Activated CD8-positive, alpha-beta T cell treated with anti-CD3 and anti-CD28 coated beads for 36 hours (primary cell): ENCODE measurements around the gene TPM2. TPM values are rescaled to one million over a fixed set of nuclear protein-coding genes. Genes with fewer than 3 reads are reported as not detected.

Experiments used
- ATAC-seq: fragments of 200-7000 bp; cut with Tn5 transposase; one replicate; pipeline ENCODE4 v1.10.0; 2021; ENCODE audit warnings: mild to moderate bottlenecking, moderate library complexity
- CTCF ChIA-PET: fragments of 350-600 bp; sonication (Branson Sonifier 250); formaldehyde crosslinking; loops from one replicate; lab custom pipeline; 2021; ENCODE audit warnings: antibody characterized with exemption; lab: Charles Lee
- POLR2A ChIA-PET: fragments of 350-600 bp; sonication (Branson Sonifier 250); formaldehyde crosslinking; loops from one replicate; lab custom pipeline; 2021; ENCODE audit warnings: antibody characterized with exemption; lab: Charles Lee
- DNase-seq: peaks from one replicate; pipeline ENCODE4 v3.0.0-alpha.2; 2020
- H3K27ac Mint-ChIP-seq: one replicate; pipeline ENCODE4 v1.8.0; 2021; ENCODE audit warnings: mild to moderate bottlenecking, mixed read lengths
- H3K27me3 Mint-ChIP-seq: one replicate; pipeline ENCODE4 v1.8.0; 2021; ENCODE audit warnings: mixed read lengths
- H3K36me3 Mint-ChIP-seq: one replicate; pipeline ENCODE4 v1.8.0; 2021; ENCODE audit warnings: low read depth, mixed read lengths
- H3K4me1 Mint-ChIP-seq: one replicate; pipeline ENCODE4 v1.8.0; 2021; ENCODE audit warnings: low read depth, mixed read lengths
- H3K4me3 Mint-ChIP-seq: one replicate; pipeline ENCODE4 v1.8.0; 2021; ENCODE audit warnings: mild to moderate bottlenecking, moderate library complexity, mixed read lengths
- H3K9me3 Mint-ChIP-seq: one replicate; pipeline ENCODE4 v1.8.0; 2021; ENCODE audit warnings: mixed read lengths
- intact Hi-C: fragments of 100-400 bp; cut with micrococcal nuclease; formaldehyde crosslinking; loops from one replicate; pipeline ENCODE4 v1.10.0; 2022
- total RNA-seq, 2 experiments: library from RNA; stranded (reverse); gene quantifications; one replicate each; pipeline ENCODE4 v1.2.3, GENCODE V29; 2021
- TF ChIP-seq, protein P1 (sequence below): fragments of 200-600 bp; IDR thresholded peaks from one replicate; pipeline ENCODE4 v1.8.0; 2022; ENCODE audit warnings: antibody characterized with exemption, mild to moderate bottlenecking

The TPM2 gene
- total RNA-seq, 2 experiments from 2014 or later = 4.8 to 5.3 TPM

DNA sequence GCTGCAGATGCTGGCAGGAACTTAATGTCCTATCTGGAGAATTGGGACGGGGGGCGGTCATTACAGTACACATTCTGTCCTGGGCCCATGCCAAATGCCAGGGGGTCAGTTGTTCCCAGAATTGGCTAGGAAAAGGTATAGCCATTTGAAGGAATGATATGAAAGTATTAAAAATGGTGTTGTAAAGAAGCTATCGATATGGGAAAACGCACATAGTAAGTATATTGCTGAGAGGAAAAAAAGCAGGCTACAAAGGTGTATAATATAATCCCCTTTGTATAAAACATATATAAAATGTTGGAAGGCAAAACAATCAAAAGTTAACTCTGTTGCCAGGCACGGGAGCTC is 24.3 kb downstream of the TPM2 start:
- ChIA-PET CTCF (interaction anchor here (1.1 to 24.5 kb wide), 12 partner anchors 19 to 125 kb away, joined by 3 to 313 read pairs (median 8); partner anchors contain the start of genes CREB3, TLN1 and TPM2), POLR2A (interaction anchor here (0.6 to 3.3 kb wide), 6 partner anchors 10 to 47 kb away, joined by 3 to 12 read pairs (median 8); no protein-coding TSS in a partner anchor)
- H3K9me3 Mint-ChIP-seq = no peaks in the 10 kb centered on the region
- H3K4me1 Mint-ChIP-seq = peaks cover 35% of the 10 kb centered on the region
- peak overlapping the region; percentile 84 for H3K4me3 Mint-ChIP-seq
- peak overlapping the region; percentile 63 for H3K27ac Mint-ChIP-seq
- ATAC-seq = no peak
- TF ChIP-seq, protein P1, sequence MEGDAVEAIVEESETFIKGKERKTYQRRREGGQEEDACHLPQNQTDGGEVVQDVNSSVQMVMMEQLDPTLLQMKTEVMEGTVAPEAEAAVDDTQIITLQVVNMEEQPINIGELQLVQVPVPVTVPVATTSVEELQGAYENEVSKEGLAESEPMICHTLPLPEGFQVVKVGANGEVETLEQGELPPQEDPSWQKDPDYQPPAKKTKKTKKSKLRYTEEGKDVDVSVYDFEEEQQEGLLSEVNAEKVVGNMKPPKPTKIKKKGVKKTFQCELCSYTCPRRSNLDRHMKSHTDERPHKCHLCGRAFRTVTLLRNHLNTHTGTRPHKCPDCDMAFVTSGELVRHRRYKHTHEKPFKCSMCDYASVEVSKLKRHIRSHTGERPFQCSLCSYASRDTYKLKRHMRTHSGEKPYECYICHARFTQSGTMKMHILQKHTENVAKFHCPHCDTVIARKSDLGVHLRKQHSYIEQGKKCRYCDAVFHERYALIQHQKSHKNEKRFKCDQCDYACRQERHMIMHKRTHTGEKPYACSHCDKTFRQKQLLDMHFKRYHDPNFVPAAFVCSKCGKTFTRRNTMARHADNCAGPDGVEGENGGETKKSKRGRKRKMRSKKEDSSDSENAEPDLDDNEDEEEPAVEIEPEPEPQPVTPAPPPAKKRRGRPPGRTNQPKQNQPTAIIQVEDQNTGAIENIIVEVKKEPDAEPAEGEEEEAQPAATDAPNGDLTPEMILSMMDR = no peak
- no peak for DNase-seq
- no peaks in the 10 kb centered on the region for H3K27me3 Mint-ChIP-seq
- intact Hi-C loops = no loop called here
- peaks cover 27% of the 10 kb centered on the region for H3K36me3 Mint-ChIP-seq

DNA sequence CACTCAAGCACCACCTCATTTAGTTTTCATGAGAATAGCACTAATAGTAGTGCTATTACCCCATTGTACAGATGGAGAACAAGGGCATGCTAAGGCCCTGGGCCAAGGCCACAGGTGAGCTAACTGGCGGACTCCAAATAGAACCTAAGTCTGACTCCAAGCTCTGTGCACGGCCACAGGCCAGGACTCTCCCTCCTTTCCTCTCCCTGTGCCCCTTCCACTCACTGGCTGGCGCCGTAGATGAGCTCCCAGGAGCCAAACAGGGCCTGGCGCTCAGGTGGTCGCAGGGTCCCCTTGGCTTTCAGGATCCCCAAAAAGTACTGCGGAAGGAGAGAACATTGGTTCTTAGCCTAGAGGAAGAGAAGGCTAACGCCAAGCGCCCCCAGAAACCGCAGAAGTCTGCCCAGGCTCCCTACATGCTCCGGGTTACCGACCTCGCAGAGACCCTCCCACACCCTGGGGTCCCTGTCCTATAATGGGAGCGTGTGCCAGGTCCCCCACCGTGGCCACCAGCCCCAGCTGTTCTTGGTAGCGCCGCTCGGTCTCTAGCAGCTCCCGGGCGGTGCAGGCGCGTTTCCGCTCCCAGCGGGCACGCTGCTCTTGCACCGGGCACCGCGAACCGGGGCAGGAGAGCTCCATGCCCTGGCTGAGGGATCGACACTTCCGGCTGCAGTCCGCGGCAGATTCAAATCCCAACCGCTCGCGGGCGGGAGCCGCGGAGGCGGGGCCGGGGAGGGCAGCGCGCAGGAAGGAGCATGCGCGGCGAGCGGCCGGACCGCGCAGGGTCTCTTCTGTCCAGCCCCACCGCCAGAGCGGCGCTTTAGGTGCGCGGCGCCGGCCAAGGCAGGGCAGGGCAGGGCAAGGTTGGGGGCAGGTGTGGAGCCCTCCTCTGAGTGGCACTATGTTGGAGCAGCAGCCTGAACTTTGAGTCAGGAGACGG is 24.9 kb downstream of the TPM2 start, which contains the start of gene ARHGEF39:
TSS of gene ARHGEF39 (minus strand) at position 665 of the 940 bp plus-strand sequence. CDS start at position 639, 26 bp downstream.
- ATAC-seq (peak; percentile 89), DNase-seq (peak; percentile 80)
- intact Hi-C loops = no loop called here
- ChIA-PET POLR2A (interaction anchor here (0.6 to 3.3 kb wide), 14 partner anchors 9 to 91 kb away, joined by 3 to 12 read pairs (median 4); partner anchors contain the start of gene TLN1), CTCF (interaction anchor here (0.8 to 24.5 kb wide), 18 partner anchors 11 to 125 kb away, joined by 3 to 313 read pairs (median 5); partner anchors contain the start of genes CREB3, SIT1, TLN1 and TPM2)
- Mint-ChIP-seq H3K27ac (peak within 1 kb of the TSS; percentile 63), H3K4me3 (peak within 1 kb of the TSS; percentile 84), H3K4me1 (peaks cover 40% of the 10 kb centered on the region), H3K27me3 (no peaks in the 10 kb centered on the region), H3K36me3 (peaks cover 33% of the 10 kb centered on the region), H3K9me3 (no peaks in the 10 kb centered on the region)
- TF ChIP-seq, protein P1 = no peak

DNA sequence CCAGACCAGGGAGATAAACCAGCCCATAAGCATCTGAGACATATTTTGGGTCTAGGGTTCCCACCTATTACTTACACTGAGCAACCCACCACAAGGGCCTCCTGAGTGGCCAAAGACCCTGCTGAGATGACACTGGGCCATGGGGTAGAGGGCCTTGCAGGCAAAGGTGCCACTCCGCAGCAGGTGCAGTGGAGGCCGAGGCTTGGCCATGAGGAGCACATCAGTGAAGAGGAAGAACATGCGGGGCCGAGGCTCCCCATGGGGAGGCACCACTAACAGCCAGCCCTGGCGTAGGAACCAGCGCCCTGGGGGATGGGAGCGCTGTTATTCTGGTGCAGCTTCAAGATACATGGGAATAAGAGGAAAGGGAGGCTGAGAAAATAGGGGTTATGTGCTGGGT is 27.3 kb downstream of the TPM2 start:
- peaks cover 44% of the 10 kb centered on the region for H3K36me3 Mint-ChIP-seq
- peak overlapping the region; percentile 82 for H3K27ac Mint-ChIP-seq
- intact Hi-C loops = no loop called here
- H3K4me3 Mint-ChIP-seq = peak overlapping the region; percentile 84
- DNase-seq (no peak), ATAC-seq (no peak)
- H3K4me1 Mint-ChIP-seq = peaks cover 55% of the 10 kb centered on the region
- ChIA-PET CTCF (interaction anchor here (1.1 to 24.5 kb wide), 10 partner anchors 9 to 220 kb away, joined by 3 to 313 read pairs (median 6); partner anchors contain the start of genes SIT1 and TPM2), POLR2A (interaction anchor here (1.1 kb wide), 2 partner anchors 15 to 17 kb away, joined by 3 to 4 read pairs; no protein-coding TSS in a partner anchor)
- H3K27me3 Mint-ChIP-seq = peaks cover 2% of the 10 kb centered on the region
- no peaks in the 10 kb centered on the region for H3K9me3 Mint-ChIP-seq
- TF ChIP-seq, protein P1 = no peak

DNA sequence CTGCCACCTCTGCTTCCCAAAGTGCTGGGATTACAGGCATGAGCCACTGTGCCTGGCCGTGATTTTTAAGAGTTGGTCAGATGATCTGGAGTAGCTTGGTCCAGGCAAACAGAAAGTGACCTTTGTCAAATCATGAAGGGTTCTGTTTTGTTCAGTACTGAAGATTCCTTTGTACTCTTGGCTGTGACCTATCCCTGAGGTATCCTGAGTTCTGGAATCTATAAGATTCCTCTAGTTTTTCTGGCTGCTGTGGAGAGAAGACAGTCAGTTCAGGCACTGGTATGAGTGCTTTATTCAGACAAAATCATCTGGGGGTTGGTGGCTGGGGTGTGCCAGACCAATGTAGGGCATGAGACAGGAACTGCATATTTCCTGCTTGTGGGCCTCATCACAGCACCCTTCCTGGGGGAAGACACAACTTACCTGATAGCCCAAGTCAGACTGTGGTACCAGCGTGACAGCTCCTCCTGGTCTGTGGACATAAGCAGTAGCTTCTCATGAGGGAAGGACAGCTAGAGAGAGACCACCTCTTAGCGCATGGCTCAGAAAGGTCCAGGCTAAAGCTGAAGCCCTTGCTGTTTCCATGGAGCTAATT is 27.9 kb downstream of the TPM2 start:
- TF ChIP-seq, protein P1 = no peak
- ATAC-seq (no peak), DNase-seq (no peak)
- Mint-ChIP-seq H3K4me3 (peak overlapping the region; percentile 84), H3K4me1 (peaks cover 60% of the 10 kb centered on the region), H3K9me3 (no peaks in the 10 kb centered on the region), H3K36me3 (peaks cover 44% of the 10 kb centered on the region), H3K27ac (peak overlapping the region; percentile 82), H3K27me3 (peaks cover 2% of the 10 kb centered on the region)
- ChIA-PET POLR2A (interaction anchor here (0.8 to 1.7 kb wide), 4 partner anchors 14 to 43 kb away, joined by 3 to 8 read pairs (median 4); partner anchors contain the start of gene CD72), CTCF (interaction anchor here (0.7 to 24.5 kb wide), 12 partner anchors 10 to 1258 kb away, joined by 3 to 313 read pairs (median 4); partner anchors contain the start of genes SIT1 and TPM2)
- intact Hi-C loops = no loop called here
